ENCODE measurements around the gene NANP.
"Not testable (repeated sequence)": the region's sequence is repeated elsewhere in the genome, so short reads cannot be mapped to it uniquely, and the experiment has no call there.

Gene NANP, protein sequence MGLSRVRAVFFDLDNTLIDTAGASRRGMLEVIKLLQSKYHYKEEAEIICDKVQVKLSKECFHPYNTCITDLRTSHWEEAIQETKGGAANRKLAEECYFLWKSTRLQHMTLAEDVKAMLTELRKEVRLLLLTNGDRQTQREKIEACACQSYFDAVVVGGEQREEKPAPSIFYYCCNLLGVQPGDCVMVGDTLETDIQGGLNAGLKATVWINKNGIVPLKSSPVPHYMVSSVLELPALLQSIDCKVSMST

DNA sequence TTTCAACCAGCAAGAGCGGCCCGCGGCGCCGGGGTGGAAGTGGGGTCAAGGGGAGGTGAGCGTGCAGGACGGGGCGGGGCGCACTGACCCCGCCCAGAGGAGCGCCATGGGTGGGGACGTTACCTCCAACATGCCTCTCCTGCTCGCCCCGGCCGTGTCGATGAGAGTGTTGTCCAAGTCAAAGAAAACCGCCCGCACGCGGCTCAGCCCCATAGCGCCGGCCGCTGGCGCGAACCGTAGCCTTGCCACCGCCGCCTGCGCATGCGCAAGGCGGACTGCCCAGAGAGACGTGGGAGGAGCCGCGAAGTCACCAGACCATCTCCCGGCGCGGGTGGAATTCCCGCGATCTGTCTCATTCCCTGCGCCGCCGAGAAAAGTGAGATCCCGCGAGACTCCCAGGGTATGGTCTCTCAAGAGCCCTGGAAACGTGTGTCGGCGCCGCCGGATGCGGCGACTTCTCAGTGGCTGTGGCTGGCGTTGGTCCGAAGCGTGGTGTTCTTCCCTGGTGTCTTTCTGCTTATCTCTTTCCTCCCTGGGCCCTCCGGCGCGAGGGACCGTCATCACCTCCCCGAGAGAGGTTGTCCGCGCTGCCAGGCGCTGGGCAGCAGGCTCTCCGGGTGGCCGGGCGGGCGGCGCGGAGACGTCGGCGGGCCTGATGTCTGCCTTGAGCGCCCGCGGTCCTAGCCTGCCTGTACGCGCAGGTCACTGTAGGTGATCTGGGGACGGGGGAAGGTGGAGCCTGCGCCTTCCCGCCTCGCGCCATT lies at the start of gene NANP:
Gene NANP, minus strand, starts transcription at position 279 of the 764 bp plus-strand sequence. Its CDS starts 66 bp downstream, at position 213.
- peak; percentile 84 for DNase-seq

DNA sequence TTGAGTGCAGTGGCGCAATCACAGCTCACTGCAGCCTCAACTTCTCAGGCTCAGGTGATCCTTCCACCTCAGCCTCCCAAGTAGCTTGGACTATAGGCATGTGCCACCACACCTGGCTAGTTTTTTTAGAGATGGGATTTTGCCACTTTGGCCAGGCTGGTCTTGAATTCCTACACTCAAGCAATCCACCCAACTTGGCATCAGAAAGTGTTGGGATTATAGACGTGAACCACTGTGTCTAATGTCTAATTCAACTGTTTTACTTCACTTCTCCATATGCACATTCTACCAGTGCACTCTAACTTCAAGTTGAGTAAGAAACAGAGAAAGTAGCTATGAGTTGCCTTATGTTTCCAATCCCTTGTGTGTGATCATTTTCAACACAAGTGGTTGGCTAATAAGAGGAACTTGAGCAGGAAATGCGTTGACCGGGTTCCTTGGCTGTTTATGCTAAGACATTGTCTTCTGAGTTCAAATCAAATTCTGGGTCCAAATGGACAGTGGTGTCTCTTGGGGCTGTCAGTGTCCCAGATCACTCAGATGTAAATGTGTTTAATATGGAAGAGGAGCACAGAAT lies 48.9 kb upstream of the NANP start:
- DNase-seq, result no peak

DNA sequence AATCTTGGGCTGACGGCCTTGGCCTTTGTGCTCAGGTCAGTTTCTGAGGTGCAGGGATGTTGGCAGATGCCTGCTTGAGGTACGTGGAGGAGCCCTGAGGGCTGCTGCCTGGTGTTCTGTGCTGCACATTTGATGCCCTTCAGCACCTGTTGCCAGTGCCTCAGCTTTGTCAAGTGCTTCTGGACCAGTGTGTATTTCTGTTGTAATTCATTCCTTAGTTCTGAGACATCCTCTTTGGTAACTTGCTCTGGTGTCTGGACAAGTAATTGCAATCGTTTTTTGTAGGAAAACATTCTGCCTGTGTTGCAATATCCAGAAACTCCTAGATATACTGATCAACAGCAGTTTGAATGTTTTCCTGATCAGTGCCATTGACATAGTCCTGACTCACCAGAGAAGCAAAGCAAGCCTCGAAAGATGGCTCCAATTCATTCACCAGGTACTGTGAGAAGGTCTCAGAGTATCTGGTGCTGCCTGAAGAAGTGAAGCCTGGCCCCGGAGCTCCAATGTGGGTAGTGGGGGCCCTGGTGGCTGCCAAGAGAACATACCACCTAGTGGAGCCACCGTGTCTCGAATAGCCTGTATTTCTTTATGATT lies 46.1 kb upstream of the NANP start:
- DNase-seq, result no peak

DNA sequence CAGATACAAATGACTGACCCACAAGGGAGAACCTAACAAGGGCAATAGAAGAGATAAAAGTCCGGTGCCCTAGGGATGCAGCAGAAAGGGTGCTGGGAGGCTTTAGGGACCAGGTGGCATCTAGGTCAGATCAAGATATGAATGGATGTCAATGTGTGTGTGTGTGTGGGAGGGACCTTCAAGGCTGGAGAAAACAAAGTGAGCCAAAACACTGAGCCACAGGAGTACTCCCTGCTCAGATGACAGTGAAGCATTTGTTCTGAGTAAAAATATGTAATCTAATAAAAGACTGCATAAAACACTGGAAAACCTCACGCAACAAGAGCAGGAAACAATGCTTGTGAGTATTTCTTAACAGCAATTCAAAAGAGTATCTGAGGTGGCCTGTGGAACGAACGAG lies 44.6 kb upstream of the NANP start:
- DNase-seq, result no peak

DNA sequence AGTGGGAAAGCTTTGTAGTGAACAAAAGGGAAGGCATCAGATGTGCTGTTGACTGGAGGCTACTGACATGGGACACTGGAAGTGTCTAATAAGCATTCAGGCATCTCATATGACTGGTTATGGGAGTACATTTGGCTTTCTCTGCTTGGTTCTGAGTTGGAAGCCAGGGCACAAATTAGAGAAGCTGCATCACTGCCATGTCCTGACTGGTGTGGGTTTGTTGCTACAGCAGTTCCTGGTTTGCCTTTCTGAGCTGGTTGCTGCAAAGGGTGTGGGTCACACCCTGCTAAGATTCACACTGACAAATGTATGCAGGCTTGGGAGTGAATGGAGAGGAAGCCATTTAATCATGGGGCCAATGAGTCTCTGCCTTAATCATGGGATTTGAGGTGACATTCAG lies 36.2 kb upstream of the NANP start:
- no peak for DNase-seq

DNA sequence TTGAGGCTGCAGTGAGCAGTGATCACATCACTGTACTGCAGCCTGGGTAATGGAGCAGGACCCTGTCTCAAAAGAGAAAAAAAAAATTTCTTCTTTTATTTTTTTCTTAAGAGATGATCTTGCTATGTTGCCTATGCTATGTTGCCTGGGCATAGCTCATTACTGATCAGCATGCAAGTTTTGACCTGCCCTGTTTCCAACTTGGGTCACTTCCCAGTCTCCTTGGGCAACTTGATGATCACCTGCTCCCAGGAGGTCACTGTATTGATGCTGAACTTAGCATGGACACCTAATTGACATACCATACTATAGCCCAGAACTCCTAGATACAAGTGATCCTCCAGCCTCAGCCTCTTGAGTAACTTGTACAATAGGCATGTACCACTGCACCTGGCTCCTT lies 30.7 kb upstream of the NANP start:
- no peak for DNase-seq

DNA sequence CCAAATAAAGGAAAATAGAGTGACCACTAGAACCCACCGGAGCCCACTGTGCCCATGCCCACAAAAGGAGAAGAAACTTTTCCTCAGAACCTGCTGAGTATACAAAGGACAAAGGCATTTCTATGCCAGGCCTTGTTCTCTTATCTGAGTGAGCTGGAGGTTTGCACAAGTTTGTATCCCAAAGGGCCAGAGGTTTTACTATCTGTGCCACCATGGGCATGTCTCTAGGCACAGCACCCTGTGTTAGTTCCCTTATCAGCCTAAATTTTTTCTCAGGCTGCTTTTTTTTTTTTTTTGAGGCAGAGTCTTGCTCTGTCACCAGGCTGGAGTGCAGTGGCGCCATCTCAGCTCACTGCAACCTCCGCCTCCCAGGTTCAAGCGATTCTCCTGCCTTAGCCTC lies 29.1 kb upstream of the NANP start:
- DNase-seq, result not testable (repeated sequence)

DNA sequence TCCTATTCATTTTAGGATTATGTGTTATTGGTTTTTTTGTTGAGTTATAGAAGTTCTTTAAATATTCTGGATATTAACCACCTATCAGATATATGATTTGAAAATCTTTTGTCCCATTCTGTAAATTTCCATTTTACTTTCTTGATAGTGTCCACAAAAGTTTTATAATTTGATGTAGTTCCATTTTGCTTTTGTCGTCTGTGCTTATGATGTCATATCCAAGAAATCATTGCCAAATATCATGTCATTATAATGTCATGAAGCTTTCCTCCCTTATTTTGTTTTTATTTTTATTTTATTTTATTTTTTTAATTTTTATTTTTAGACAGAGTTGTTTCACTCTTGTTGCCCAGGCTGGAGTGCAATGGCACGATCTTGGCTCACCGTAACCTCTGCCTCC lies 21.0 kb upstream of the NANP start:
- DNase-seq, result no peak

DNA sequence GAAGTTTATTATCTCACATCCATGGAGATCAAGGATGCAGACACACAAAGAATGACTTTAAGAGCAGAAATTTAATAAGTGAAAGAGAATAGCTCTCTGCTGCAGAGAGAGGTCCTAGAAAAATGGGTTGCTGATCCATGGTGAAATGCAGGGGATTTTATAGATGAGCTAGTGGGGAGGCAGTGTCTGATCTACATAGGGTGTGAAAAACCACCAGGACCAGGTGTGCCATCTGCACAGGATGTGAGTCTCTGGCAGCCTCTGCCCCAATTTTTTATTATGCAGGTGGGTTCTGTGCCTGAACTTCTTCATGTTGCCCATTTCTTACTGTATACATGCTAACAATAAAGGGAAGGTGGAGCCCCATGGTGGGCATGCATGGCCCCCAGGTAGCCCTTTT lies 19.9 kb upstream of the NANP start:
- no peak for DNase-seq

DNA sequence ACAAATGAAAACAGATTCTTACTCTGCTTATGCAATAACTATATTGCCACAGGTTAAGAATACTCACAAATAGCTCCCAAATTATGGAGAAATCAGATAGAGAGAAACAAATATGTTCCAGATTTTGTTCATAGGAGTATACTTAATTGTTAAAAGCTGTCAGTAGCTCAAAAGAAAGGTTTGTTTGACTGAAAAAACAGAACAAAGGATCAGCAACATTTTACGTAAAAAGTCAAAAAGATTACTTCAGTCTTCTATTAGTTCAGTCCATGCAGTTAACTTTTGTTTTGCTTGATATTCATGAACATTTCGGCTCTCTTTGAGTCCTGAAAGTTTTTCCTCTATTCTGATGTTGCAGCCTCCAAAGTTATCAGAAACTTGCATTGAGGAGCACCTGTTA lies 13.4 kb upstream of the NANP start:
- no peak for DNase-seq

DNA sequence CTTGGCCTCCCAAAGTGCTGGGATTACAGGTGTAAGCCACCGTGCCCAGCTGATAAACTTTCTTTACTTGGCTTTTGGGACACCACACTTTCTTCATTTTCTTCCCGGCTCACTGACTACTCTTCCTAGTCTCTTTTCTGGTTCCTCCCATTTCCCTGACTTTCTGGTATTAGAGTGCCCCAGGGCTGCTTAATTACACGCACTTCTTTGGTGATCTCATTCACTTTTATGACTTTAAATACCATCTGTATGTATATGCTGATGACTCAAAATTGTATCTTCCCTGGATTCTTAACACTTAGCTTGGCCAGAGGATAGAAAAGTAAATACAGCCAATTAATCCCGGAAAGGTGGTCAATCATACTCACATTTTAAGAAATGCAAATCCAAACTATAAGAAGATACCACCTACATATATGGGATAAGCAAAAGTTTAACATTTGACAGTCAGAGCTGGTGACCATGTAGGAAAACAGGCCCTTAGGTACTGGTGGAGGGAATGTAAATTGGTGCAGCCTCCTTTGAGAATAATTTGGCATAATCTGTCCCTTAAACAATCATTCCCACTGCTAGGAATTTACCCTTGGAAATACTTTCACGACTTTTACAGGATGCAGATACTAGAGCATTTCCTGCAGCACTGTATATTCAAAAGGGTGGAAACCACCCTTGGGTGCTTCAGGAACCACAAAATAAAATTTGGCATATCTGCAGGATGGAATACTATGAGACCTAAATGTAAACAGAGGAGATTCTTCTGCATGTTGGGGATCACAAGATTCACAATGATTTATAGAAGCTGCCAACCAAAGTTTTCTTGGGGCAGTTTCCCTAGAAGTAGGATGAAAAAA lies 9.4 kb upstream of the NANP start:
- no peak for DNase-seq

DNA sequence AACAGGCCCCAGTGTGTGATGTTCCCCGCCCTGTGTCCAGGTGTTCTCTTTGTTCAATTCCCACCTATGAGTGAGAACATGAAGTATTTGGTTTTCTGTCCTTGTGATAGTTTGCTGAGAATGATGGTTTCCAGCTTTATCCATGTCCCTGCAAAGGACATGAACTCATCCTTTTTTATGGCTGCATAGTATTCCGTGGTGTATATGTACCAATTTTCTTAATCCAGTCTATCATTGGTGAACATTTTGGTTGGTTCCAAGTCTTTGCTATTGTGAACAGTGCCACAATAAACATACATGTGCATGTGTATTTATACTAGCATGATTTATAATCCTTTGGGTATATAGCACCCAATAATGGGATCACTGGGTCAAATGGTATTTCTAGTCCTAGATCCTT lies 6.8 kb upstream of the NANP start:
- not testable (repeated sequence) for DNase-seq

DNA sequence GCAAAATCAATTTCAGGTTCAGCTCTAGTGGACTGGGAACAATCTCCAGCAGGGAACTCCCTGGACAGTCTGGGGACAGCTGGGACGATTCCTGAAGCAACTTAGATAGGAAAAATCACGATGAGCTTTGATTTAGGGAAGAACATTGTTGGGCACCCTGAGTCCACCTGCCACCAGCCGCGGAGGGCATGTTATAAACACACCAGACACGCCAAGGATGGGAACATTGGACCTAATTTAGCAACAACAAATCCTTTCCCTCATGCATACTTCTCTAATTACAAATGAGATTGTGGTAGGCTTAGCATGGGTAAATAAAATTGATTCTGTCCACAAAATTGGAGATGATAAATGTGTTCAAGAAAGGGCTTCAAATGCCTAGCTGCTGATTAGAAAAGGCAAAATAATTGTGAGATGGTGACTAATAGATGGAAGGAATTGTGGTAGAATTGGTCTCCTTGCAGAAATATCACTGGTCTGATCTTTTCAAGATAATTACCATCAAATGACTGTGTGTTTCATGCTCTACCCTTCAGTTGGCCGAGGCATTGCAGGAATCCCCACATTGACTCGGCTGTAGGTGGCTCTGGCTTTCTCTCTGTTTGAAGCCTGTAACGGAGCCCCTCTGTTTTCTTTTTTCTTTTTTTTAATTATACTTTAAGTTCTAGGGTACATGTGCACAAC lies 6.1 kb upstream of the NANP start:
- DNase-seq, result no peak

DNA sequence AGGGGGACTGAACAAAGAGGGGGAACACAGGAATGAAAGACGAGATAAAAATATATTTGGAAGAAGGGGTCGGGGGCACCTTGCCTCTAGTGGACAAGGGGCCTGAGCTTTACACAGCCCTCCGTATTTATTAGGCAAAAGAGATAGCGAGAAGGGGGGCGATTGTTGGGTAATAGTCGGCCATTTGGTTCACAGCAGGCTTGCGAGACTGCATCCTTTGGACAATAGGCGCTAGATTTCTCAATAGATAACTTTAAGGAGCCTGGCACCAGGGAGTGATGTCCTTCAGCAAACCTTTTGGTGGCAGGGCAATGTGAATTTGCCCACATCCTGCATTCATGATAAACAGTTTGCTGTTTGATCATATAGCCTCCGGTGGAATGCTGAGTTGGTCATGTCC lies 3.0 kb upstream of the NANP start:
- DNase-seq, result no peak

DNA sequence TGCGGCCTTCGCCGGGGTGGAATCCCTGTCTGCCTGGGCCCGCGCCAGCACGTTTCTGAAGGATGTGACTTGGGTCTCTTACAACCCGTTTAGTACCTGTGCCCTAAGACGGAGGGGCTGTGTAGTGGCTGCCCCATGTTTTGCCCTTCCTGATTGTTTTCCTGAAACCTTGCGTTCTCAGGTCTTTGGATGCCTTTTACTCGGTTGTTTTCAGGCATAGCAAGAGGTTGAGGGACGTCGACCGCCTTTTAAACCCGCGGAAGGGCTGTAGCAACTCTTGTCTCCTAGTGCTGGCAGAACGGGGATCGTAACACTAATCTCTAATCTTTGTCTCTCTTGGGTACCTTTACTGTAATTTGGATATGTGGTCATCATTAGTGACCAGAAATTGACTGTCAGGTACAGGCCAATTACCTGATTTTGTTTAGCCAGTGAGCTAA lies 706 bp upstream of the NANP start:
- no peak for DNase-seq

DNA sequence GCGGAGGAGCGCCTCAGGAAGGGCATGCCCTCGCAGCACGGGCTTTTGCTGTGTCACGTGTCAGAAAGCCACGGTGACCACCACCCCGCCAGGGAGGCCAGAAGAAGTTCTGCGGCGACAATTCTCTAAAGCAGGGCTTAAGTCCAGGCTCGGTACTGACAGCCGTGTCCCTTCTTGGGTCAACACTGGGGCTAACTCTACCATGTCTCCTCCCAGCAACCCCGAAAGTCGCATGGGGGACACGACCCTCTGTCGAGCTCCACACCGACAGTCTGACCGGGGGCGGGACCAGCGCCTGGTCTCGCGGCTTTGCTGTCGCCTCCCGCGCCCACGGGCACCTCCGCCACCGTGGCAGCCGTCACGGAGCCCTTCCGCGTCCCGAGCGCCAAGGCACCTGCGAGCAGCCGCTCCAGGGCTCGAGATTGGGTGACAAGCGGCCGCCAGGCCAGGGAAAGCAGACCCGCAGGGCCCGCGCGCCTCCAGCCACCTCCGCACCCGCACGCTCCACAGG lies 534 bp downstream of the NANP start:
- no peak for DNase-seq

DNA sequence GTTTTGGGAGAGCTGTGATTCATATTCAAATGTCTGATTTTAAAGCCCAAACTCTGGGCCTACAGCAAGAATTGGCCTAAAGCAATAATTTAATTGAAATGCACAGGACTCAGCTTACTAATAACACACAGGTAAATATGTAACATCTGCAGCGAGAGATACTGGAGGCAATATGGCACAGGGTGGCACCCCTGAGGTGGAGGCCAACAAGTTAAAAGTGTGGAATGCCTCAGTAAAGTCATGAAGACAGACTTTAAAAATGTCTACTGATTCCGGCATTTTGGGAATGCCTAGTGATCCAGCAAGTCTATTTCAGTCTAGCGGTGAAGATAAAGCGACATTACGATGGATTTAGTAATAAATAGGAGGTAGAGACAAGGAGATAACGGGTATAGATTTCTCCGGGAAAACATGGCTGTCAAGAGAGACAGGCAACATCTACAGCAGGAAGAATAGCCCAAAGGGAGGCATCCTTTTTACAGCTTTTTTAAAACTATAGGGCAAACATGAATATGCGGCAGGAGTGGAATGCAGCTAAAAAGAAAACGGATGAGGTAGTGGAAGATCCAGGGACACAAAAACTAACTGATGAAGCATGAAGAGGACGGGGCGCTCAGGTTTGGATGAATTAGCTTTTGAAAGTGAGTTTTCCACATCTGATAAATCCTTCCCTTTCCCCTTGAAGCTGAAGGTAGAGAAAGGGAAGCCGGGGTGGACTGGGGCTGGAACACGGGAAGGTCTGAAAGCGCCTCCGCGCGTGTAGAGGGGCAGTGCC lies 1.2 kb downstream of the NANP start:
- DNase-seq, result no peak

DNA sequence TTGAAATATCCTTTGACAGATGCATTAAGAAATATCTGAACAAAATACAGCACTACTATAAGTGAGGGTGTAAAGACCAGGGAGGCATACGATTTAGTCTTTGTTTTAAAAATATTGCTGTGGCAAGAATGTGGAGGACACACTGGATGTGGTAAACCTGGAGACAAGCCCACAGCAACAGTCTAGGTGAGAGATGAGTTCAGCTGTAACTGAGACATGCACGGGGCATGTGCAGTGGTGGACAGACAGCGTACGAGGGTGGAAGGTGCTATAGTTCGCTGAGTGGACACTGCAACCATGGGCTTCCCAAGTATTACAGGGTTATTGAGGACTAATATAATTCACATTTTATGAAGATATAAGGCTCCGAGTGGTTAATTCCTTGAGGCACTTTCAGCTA lies 1.8 kb downstream of the NANP start:
- DNase-seq, result no peak

DNA sequence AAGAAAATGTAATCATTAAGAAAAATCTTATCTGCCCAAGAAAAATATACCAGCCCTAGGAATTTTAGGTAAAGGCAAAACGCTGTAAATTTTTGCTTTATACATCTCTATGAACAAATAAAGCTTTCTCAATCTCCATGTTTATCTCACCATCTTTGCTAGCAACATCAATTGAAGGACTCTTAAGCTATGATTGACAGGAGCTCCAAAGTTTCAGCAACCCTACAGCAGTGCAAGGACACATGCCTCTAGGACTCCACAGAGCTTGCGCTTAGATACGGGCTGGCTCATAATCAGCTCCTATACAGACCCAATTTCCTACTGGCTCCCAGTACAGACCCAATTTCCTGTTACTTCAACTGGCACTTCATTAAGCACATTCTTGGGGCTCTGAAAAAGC lies 4.3 kb downstream of the NANP start:
- DNase-seq, result no peak

DNA sequence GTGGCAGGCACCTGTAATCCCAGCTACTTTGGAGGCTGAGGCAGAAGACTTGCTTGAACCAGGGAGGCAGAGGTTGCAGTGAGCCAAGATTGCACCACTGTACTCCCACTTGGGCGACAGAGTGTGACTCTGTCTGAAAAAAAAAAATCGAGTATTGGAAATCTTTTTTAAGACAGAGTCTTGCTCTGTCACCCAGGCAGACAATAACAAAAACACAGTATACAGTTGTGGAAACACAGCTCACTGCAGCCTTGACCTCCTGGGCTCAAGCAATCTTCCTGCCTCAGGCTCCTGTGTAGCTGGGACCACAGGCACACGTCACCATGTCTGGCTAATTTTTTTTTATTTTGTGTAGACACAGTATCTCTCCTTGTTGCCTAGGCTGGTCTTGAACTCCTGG lies 15.0 kb downstream of the NANP start:
- no peak for DNase-seq

DNA sequence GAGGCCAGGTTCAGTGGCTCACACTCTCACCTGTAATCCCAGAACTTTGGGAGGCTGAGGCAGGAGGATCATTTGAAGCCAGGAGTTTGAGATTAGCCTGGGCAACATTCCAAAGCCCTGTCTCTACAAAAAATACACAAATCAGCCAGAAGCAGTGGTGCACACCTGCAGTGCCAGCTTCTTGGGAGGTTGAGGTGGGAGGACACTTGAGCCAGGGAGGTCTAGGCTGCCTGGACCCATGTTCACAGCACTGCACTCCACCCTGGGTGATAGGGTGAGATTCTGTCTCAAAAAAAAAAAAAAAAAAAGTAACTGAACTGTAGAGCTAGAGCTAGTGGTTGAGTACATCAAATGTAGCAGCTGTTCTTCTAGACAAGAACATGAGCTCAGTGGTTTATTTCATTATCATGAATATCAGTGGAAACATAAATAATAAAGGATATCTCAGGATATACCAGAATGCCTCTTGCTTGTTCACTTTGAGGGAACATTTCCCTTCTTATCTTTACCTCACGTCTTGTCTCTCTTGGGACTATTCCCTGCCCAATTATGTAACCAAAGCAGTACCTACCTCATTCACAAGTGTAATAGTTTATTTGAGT lies 17.6 kb downstream of the NANP start:
- no peak for DNase-seq

All from activated T-cell treated with anti-CD3 and anti-CD28 coated beads, Interleukin-2, amount 50 U/mL, for 1 hour (primary cell).